Heart left ventricle (tissue), 13 donors: ENCODE data around the gene LGALS14.

ENCODE experiments used
- CTCF ChIP-seq, 12 donors: fragments of 200-600 bp; sonication (generic) in 4 of 12; IDR thresholded peaks; one replicate each; pipeline versions ENCODE4 v1.5.0 to v1.8.0; 2018 to 2022; ENCODE audit warnings: antibody characterized with exemption in 12 of 12, mild to moderate bottlenecking in 5 of 12
- POLR2A ChIP-seq, 2 donors: fragments of 450-650 bp; IDR thresholded peaks; one replicate each; pipeline ENCODE4 v1.6.1; 2017; ENCODE audit warnings: antibody characterized with exemption in 2 of 2, mild to moderate bottlenecking in 2 of 2, moderate library complexity in 2 of 2
- donor health status: ischemic (EF 13 %, LVEDD 7.1; RV severe dilation, severe dysfunction).
- donor health status: DM: no; HTN: yes; CAD: no.
- donor health status: DM: no; HTN: no; CAD: no.
- donor health status: ischemic (EF 25% LVEDD 6.9; RV normal size, moderate dysfunction).
- donor health status: ischemic (EF 25% LVEDD 5.7; RV mildly dilated, moderate dysfunction).
- donor health status: ischemic (EF 35%, LVEDD 5.7; RV mildly dilated, moderate dysfunction).
- donor health status: nonischemic (EF 11% LVEDD 7.7; RV severe dilation, severe dysfunction).
- donor health status: DM: yes; HTN: yes; CAD: no.
- donor health status: PGD.
- donor health status: ischemic (EF 29% LVEDD 5.4; RV normal size, mild dysfunction).
- donor health status: nonischemic (EF 23%, LVEDD 6.1; RV moderate dilation, normal function).

GRCh38 chr19:39728040-39728439 is 23.8 kb downstream of the LGALS14 start:
- TF ChIP-seq POLR2A (IDR thresholded peaks at IDR 0.05), result no peak
- TF ChIP-seq CTCF (IDR thresholded peaks at IDR 0.05), result no peak
